ENCODE measurements around the gene TLE3.

GRCh38 chr15:70087708-70088352 is 9.9 kb downstream of the TLE3 start:
- TF ChIP-seq BHLHE40 (IDR thresholded peaks at IDR 0.05; ENCODE audit: low read depth, low read length): no peak
- TF ChIP-seq USF2 (IDR thresholded peaks at IDR 0.05; ENCODE audit: low read depth, low read length): no peak
- TF ChIP-seq CTCF (conservative IDR thresholded peaks at IDR 0.05; ENCODE audit: low read depth, low read length): no peak
- TF ChIP-seq MXI1 (IDR thresholded peaks at IDR 0.05; ENCODE audit: borderline replicate concordance, low read depth, low read length): no peak
- no peak for TF ChIP-seq POLR2A (IDR thresholded peaks at IDR 0.05; ENCODE audit: low read depth, low read length)
- TF ChIP-seq CEBPB (IDR thresholded peaks at IDR 0.05; ENCODE audit: low read depth, low read length): peak; percentile 87
- TF ChIP-seq RFX5 (IDR thresholded peaks at IDR 0.05; ENCODE audit: low read depth, low read length): no peak
- no peak for TF ChIP-seq FOS (IDR thresholded peaks at IDR 0.05; ENCODE audit: low read depth, low read length)
- TF ChIP-seq SMC3 (IDR thresholded peaks at IDR 0.05; ENCODE audit: low read depth, low read length): no peak
- TF ChIP-seq MAFK (IDR thresholded peaks at IDR 0.05; ENCODE audit: low read depth, low read length): no peak
- TF ChIP-seq RCOR1 (IDR thresholded peaks at IDR 0.05; ENCODE audit: insufficient replicate concordance, low read length): no peak
- no peak for TF ChIP-seq RAD21 (IDR thresholded peaks at IDR 0.05; ENCODE audit: low read length)
- TF ChIP-seq ELK1 (IDR thresholded peaks at IDR 0.05; ENCODE audit: borderline replicate concordance, low read depth, low read length): no peak
- TF ChIP-seq CHD1 (IDR thresholded peaks at IDR 0.05; ENCODE audit: low read depth, low read length): no peak
